Stimulated activated CD4-positive, alpha-beta T cell treated with anti-CD3 and anti-CD28 coated beads, Interleukin-2, amount 100 ng/mL, for 24 hours (primary cell): ENCODE results near the gene SYNGR3.
"Not testable (repeated sequence)": the region's sequence is repeated elsewhere in the genome, so short reads cannot be mapped to it uniquely, and the experiment has no call there.

Experiments
- DNase-seq, 2 donors: peaks; one replicate each; pipeline ENCODE4 v3.0.0-alpha.2; 2020

SYNGR3 gene

GRCh38 chr16:1989209-1990100 lies at the start of gene SYNGR3:
Gene SYNGR3 (plus strand): TSS chr16:1989970. CDS start chr16:1990103, 133 bp downstream.
- DNase-seq, result no peak

- DNase-seq, result no peak
Measured at GRCh38 chr16:1940273-1941161, 49.3 kb upstream of the SYNGR3 start.

- no peak for DNase-seq
Measured at GRCh38 chr16:1941162-1942046, 48.4 kb upstream of the SYNGR3 start.

GRCh38 chr16:1942047-1942809 lies 47.5 kb upstream of the SYNGR3 start:
- no peak for DNase-seq

- DNase-seq, result peak; percentile 99 to 100
Measured at GRCh38 chr16:1942810-1943726, 46.7 kb upstream of the SYNGR3 start, which contains the start of gene MSRB1. Gene MSRB1 (minus strand): TSS chr16:1943199. CDS start chr16:1943156, 43 bp downstream.

GRCh38 chr16:1944612-1945199 lies 45.1 kb upstream of the SYNGR3 start:
- no peak for DNase-seq

- no peak for DNase-seq
Measured at GRCh38 chr16:1945559-1946391, 44.0 kb upstream of the SYNGR3 start.

GRCh38 chr16:1946495-1947368 lies 43.0 kb upstream of the SYNGR3 start:
- DNase-seq, result no peak

GRCh38 chr16:1947369-1947670 lies 42.5 kb upstream of the SYNGR3 start:
- no peak for DNase-seq

- DNase-seq, result no peak
Measured at GRCh38 chr16:1949507-1949906, 40.3 kb upstream of the SYNGR3 start.

- DNase-seq, result no peak
Measured at GRCh38 chr16:1950047-1950446, 39.7 kb upstream of the SYNGR3 start.

GRCh38 chr16:1950559-1950958 lies 39.2 kb upstream of the SYNGR3 start:
- DNase-seq, result no peak

- no peak for DNase-seq
Measured at GRCh38 chr16:1953734-1954133, 36.0 kb upstream of the SYNGR3 start.

- DNase-seq, result not testable (repeated sequence)
Measured at GRCh38 chr16:1957434-1958142, 32.2 kb upstream of the SYNGR3 start.

GRCh38 chr16:1958143-1958491 lies 31.7 kb upstream of the SYNGR3 start:
- not testable (repeated sequence) for DNase-seq

GRCh38 chr16:1958715-1959268 lies 31.0 kb upstream of the SYNGR3 start:
- DNase-seq, result no peak

- peak; percentile 93 to 97 for DNase-seq
Measured at GRCh38 chr16:1959269-1960039, 30.3 kb upstream of the SYNGR3 start, which contains the start of gene NDUFB10. Gene NDUFB10 (plus strand): TSS chr16:1959538. CDS start chr16:1959625, 87 bp downstream.
